HCT116 (cell line): Measurements from ENCODE around the gene SHISA8. TPM values are rescaled to one million over a fixed set of nuclear protein-coding genes. Genes with fewer than 3 reads are reported as not detected.

Experiments used
- ATF3 ChIP-seq: IDR thresholded peaks from 2 replicates; pipeline ENCODE4 v1.6.1; 2012
- CTCF ChIP-seq, 3 experiments: fragments of 200-600 bp in 1 of 3; sonication (generic) in 1 of 3; IDR thresholded peaks in 2 of 3; conservative IDR thresholded peaks in 1 of 3; 2 replicates each; pipeline ENCODE4 v1.5.1; 2012 to 2017; ENCODE audit warnings: low read depth in 2 of 3, low read length in 2 of 3, antibody characterized with exemption in 1 of 3, borderline replicate concordance in 1 of 3, control low read depth in 1 of 3, mild to moderate bottlenecking in 1 of 3, mixed read lengths in 1 of 3, mixed run types in 1 of 3, moderate library complexity in 1 of 3; ENCODE audit not compliant: insufficient read depth in 1 of 3
- EGR1 ChIP-seq: IDR thresholded peaks from 2 replicates; pipeline ENCODE4 v1.6.1; 2012; ENCODE audit warnings: low read depth
- EZH2 ChIP-seq: fragments of 200-600 bp; sonication (generic); IDR thresholded peaks from 2 replicates; pipeline ENCODE4 v1.6.1; 2017; ENCODE audit warnings: antibody characterized with exemption, mixed run types
- MAX ChIP-seq: IDR thresholded peaks from 2 replicates; pipeline ENCODE4 v1.6.1; 2012
- RAD21 ChIP-seq: IDR thresholded peaks from 2 replicates; pipeline ENCODE4 v1.6.1; 2012; ENCODE audit warnings: low read depth, mild to moderate bottlenecking
- REST ChIP-seq: IDR thresholded peaks from 2 replicates; pipeline ENCODE4 v1.6.1; 2012; ENCODE audit warnings: low read depth
- total RNA-seq: library from RNA; stranded (reverse); gene quantifications from one replicate; pipeline ENCODE4 v1.2.1, GENCODE V29; 2021; ENCODE audit not compliant: unreplicated experiment

Gene SHISA8
- total RNA-seq, 1 experiment from 2014 or later: 13.9 TPM

GRCh38 chr22:41933411-41934177, 18.7 kb upstream of the SHISA8 start (continued):
- TF ChIP-seq REST (no peak), CTCF (IDR thresholded peaks at IDR 0.05 in 2 of 3, conservative IDR thresholded peaks at IDR 0.05 in 1 of 3; ENCODE audit: borderline replicate concordance in 1 of 3, insufficient read depth in 1 of 3, low read depth in 2 of 3, low read length in 2 of 3) (no peak), EZH2 (no peak), MAX (no peak), RAD21 (no peak), EGR1 (no peak), ATF3 (no peak)
